Psoas muscle (tissue), 8 donors: ENCODE data around the gene C2orf49. TPM values are rescaled to one million over a fixed set of nuclear protein-coding genes. Genes with fewer than 3 reads are reported as not detected.

Source experiments
- ATAC-seq, 4 donors: fragments of 200-7000 bp; cut with Tn5 transposase; one replicate each; pipeline ENCODE4 v1.9.1; 2020; ENCODE audit warnings: moderate library complexity in 3 of 4, mild to moderate bottlenecking in 2 of 4
- DNase-seq, 2 donors: peaks; one replicate each; pipeline ENCODE4 v3.0.0-alpha.2; 2020
- H3K27ac ChIP-seq: fragments of 200-600 bp; one replicate; pipeline ENCODE4 v1.8.0; 2022
- H3K27me3 ChIP-seq, 3 donors: fragments of 200-600 bp in 1 of 3; one replicate each; pipeline versions ENCODE4 v1.6.1 to v1.8.0; 2013 to 2022; ENCODE audit warnings: low read length in 2 of 3, mild to moderate bottlenecking in 2 of 3, moderate library complexity in 1 of 3; ENCODE audit not compliant: insufficient read depth in 3 of 3
- H3K36me3 ChIP-seq, 2 donors: fragments of 200-600 bp in 1 of 2; one replicate each; pipeline versions ENCODE4 v1.6.1 to v1.8.0; 2013 to 2022; ENCODE audit warnings: low read depth in 1 of 2, mild to moderate bottlenecking in 1 of 2, moderate library complexity in 1 of 2; ENCODE audit not compliant: insufficient read depth in 1 of 2
- H3K4me1 ChIP-seq: fragments of 200-600 bp; one replicate; pipeline ENCODE4 v1.8.0; 2022
- H3K4me3 ChIP-seq: fragments of 200-600 bp; one replicate; pipeline ENCODE4 v1.8.0; 2022; ENCODE audit warnings: mild to moderate bottlenecking
- H3K9me3 ChIP-seq: fragments of 200-600 bp; one replicate; pipeline ENCODE4 v1.8.0; 2022
- WGBS, 3 donors: extraction: QIAGEN DNeasy Blood & Tissue Kit; methylation state at CpG; one replicate each; pipeline versions ENCODE4 v1.1.6 to v1.1.7; 2013; 5-methylcytosine and 5-hydroxymethylcytosine counted together
- intact Hi-C, 2 donors: fragments of 100-400 bp; cut with DNase I; formaldehyde crosslinking; loops; one replicate each; pipeline versions ENCODE4 v1.11.0 to v1.14.2; 2022
- polyA plus RNA-seq, 3 donors: library from polyadenylated mRNA; stranded (reverse); fragments of 200-250 nt; gene quantifications; one replicate each; pipeline ENCODE4 v1.2.3, GENCODE V29; 2013
- total RNA-seq, 4 donors: library from RNA; stranded (reverse); fragmentation: NEBNext Ultra II Directional in 2 of 4; extraction: Animal tissue kit (Norgen Biotek cat#: 25700) in 2 of 4; gene quantifications; one replicate each; pipeline versions ENCODE4 v1.2.1 to v1.2.4, GENCODE V29; 2021 to 2023
- TF ChIP-seq, protein P1 (sequence below): fragments of 200-600 bp; IDR thresholded peaks from one replicate; pipeline ENCODE4 v1.8.0; 2022; ENCODE audit warnings: antibody characterized with exemption
- donor health status: healthy with polysubstance abuse.
- donor health status: DM: no; HTN: no; CAD: no; lungs with moderate emphysema.
- donor health status: Bipolar disorder and iron deficiency.
- donor health status: healthy.
- donor health status: DM: yes; HTN: yes; CAD: no.
- donor health status: DM: no; HTN: no; CAD: no.
- donor health status: DM: no; HTN: no; CAD: no.
- donor health status: DM: yes; HTN: yes; CAD: no.

The C2orf49 gene
- total and polyA plus RNA-seq, 7 donors: 13.2 to 24.6 (median 15.0) TPM

DNA sequence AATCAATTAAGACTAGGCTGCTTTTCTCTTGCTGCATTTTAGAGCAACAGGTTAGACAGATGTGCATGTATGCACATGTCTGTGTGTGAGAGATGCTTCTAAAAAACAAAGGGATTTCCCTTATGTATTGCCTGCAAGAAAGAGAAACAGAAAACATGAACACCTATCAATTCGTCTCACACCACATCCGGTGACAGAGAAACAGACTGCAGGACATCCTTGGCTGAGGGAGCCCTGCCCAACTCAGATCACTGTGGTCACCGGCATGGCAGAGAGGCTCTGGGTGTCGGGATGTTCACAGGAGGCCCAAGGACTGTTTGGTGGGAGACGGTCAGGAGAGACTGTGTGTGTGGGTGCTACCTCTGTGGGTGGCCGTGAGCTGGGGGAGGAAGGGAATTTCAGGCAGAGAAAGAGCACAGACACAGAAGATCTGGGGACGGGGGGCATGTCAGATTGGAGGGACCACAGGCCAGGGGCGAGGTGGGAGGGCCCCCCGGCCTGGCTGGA is 36.6 kb downstream of the C2orf49 start:
- Histone ChIP-seq H3K4me1 (peaks cover 58% of the 10 kb centered on the region), H3K36me3 (peaks cover 0 to 14% of the 10 kb centered on the region in 2 donors), H3K9me3 (no peaks in the 10 kb centered on the region), H3K27me3 (no peaks in the 10 kb centered on the region), H3K27ac (peak overlapping the region; percentile 79), H3K4me3 (no peak overlapping the region)
- 33 to 67% (median 46%) methylated on average over 9 of the region's 9 CpGs for WGBS, 3 donors
- DNase-seq (no peak), ATAC-seq (peak; percentile 16 to 53 (median 22))
- TF ChIP-seq, protein P1, sequence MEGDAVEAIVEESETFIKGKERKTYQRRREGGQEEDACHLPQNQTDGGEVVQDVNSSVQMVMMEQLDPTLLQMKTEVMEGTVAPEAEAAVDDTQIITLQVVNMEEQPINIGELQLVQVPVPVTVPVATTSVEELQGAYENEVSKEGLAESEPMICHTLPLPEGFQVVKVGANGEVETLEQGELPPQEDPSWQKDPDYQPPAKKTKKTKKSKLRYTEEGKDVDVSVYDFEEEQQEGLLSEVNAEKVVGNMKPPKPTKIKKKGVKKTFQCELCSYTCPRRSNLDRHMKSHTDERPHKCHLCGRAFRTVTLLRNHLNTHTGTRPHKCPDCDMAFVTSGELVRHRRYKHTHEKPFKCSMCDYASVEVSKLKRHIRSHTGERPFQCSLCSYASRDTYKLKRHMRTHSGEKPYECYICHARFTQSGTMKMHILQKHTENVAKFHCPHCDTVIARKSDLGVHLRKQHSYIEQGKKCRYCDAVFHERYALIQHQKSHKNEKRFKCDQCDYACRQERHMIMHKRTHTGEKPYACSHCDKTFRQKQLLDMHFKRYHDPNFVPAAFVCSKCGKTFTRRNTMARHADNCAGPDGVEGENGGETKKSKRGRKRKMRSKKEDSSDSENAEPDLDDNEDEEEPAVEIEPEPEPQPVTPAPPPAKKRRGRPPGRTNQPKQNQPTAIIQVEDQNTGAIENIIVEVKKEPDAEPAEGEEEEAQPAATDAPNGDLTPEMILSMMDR: no peak
- intact Hi-C loops: loop anchor here (10.0 kb wide), 2 partner anchors 371 to 411 kb away; partner anchors contain the start of gene NCK2 (in 1 of the 2)

DNA sequence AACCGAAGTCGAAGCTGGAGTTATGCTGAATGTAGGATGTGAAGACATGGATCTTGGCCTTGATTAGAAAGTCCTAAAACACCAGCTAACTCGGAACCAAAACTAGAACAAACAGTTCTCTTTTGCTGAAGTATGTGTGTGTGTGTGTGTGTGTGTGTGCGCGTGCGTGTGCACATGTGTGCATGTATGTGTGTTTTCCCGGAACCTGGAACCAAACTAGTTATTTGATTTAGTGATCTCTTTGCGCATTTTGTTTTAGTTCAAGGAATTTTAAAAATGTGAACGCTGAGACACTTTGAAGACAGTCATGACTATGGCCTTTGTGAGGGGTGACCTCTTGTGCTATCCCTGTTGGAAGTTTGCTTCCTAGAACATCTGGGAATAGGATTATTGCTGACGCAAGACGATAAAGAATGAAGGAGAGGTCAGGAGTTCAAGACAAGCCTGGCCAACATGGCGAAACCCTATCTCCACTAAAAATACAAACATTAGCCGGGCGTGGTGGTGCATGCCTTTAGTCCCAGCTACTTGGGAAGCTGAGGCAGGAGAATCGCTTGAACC is 37.7 kb downstream of the C2orf49 start:
- 21 to 35% (median 25%) methylated on average over 15 of the region's 15 CpGs for WGBS, 3 donors
- DNase-seq (no peak), ATAC-seq (peak in 3 of 4 donors; percentile 3 to 13 (median 12))
- H3K4me3 ChIP-seq: no peak overlapping the region
- peaks cover 69% of the 10 kb centered on the region for H3K4me1 ChIP-seq
- peak overlapping the region; percentile 79 for H3K27ac ChIP-seq
- H3K9me3 ChIP-seq: no peaks in the 10 kb centered on the region
- H3K36me3 ChIP-seq: peaks cover 0 to 12% of the 10 kb centered on the region in 2 donors
- intact Hi-C loops: loop anchor here (10.0 kb wide), 2 partner anchors 370 to 410 kb away; partner anchors contain the start of gene NCK2 (in 1 of the 2)
- TF ChIP-seq, protein P1: no peak
- H3K27me3 ChIP-seq: no peaks in the 10 kb centered on the region

DNA sequence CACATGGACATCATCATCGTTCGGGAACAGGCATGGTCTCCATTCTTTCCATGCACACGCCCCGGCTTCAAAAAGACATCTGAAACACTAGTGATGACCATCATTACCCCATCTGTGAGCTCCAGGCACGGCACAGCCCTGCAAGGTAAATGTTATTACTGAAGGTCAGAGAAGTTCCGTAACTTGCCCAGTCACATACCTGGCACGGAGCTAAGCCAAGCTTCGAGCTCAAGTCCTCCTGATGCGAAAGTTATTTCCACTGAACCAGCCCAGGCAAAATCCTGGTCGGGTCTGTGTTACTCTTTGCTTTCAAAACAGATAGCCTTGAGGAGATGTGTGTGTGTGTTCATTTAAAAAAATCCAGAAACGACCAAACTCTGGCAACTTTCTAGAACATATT is 38.7 kb downstream of the C2orf49 start:
- peaks cover 78% of the 10 kb centered on the region for H3K4me1 ChIP-seq
- peaks cover 0 to 3% of the 10 kb centered on the region in 2 donors for H3K36me3 ChIP-seq
- H3K27me3 ChIP-seq: no peaks in the 10 kb centered on the region
- TF ChIP-seq, protein P1: no peak
- no peak overlapping the region for H3K4me3 ChIP-seq
- DNase-seq (no peak), ATAC-seq (peak in 3 of 4 donors; percentile 6 to 24 (median 22))
- H3K9me3 ChIP-seq: no peaks in the 10 kb centered on the region
- 35 to 39% (median 37%) methylated on average over 11 of the region's 11 CpGs for WGBS, 3 donors
- intact Hi-C loops: loop anchor here (10.0 kb wide), 2 partner anchors 369 to 409 kb away; partner anchors contain the start of gene NCK2 (in 1 of the 2)
- H3K27ac ChIP-seq: peak overlapping the region; percentile 79

DNA sequence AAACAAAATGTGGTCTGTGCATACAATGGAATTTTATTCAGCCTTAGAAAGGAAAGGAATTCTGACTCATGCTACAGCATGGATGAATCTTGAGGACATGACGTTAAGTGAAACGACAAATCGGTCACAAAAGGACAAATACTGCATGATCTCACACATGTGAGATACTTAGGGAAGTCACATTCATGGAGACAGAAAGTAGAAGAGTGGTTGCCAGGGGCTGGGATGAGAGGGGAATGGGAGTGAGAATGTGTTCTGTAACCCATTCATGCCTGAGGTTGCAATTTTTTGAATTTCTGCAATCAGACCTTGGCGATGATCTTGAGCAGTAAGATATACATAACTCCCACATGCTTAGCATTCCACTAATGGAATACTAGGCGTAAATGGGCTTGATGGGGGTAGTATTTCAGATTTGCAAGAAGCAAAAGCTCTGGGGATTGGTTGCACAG is 39.5 kb downstream of the C2orf49 start:
- WGBS, 3 donors: 30 to 54% (median 36%) methylated on average over 5 of the region's 5 CpGs
- intact Hi-C loops: loop anchor here (10.0 kb wide), 2 partner anchors 368 to 408 kb away; partner anchors contain the start of gene NCK2 (in 1 of the 2)
- no peak for ATAC-seq

More for the DNA sequence above, 39.5 kb downstream of the C2orf49 start:
- Histone ChIP-seq H3K27me3 (no peaks in the 10 kb centered on the region), H3K9me3 (no peaks in the 10 kb centered on the region), H3K4me1 (peaks cover 86% of the 10 kb centered on the region), H3K27ac (peak overlapping the region; percentile 79), H3K4me3 (no peak overlapping the region), H3K36me3 (no peaks in the 10 kb centered on the region)
- DNase-seq: no peak
- TF ChIP-seq, protein P1: no peak
